ENCODE data around the gene KATNAL1. TPM values are rescaled to one million over a fixed set of nuclear protein-coding genes. Genes with fewer than 3 reads are reported as not detected.

The KATNAL1 gene
- total RNA-seq, 1 experiment from 2014 or later, result 11.2 TPM

GRCh38 chr13:30290812-30291436 lies 16.4 kb downstream of the KATNAL1 start:
- no peak overlapping the region for H4K5ac ChIP-seq (ENCODE audit: insufficient read length, low read depth, low read length)
- H3K27ac ChIP-seq (ENCODE audit: insufficient read length, low read depth, low read length), result no peak overlapping the region
- peaks cover 10 to 19% (median 11%) of the 10 kb centered on the region in 3 experiments for H3K36me3 Mint-ChIP-seq (ENCODE audit: insufficient read depth in 1 of 3, low read depth in 3 of 3)
- H3K27ac Mint-ChIP-seq, result no peak overlapping the region
- no peak overlapping the region for H2BK15ac ChIP-seq (ENCODE audit: low read depth, low read length)
- no peak for TF ChIP-seq CTCF (conservative IDR thresholded peaks at IDR 0.05)
- peaks cover 6% of the 10 kb centered on the region; the same call in 1 of the 2 replicates for H3K4me1 ChIP-seq (ENCODE audit: insufficient read depth, low read length)
- H3K9ac ChIP-seq (ENCODE audit: extremely low read depth, insufficient read length, low read length), result no peak overlapping the region
- H3K9me3 Mint-ChIP-seq, result peaks cover 12 to 14% of the 10 kb centered on the region in 2 experiments
- H4K8ac ChIP-seq (replicated peaks; ENCODE audit: insufficient read length, low read depth, low read length), result no peak overlapping the region
- no peak overlapping the region for H2BK120ac ChIP-seq (ENCODE audit: low read depth, low read length, poor library complexity, severe bottlenecking)
- no peak overlapping the region for H2BK12ac ChIP-seq (ENCODE audit: insufficient read length, low read depth, low read length)
- H2BK20ac ChIP-seq (ENCODE audit: low read depth, low read length, poor library complexity, severe bottlenecking), result no peak overlapping the region
- no peaks in the 10 kb centered on the region for H3K9me3 ChIP-seq (ENCODE audit: control insufficient read depth, low read depth, low read length)
- no peak overlapping the region for H3K4me2 ChIP-seq (ENCODE audit: insufficient read depth, insufficient read length, low read length)
- H3K14ac ChIP-seq (ENCODE audit: insufficient read depth, low read length), result no peak overlapping the region
- no peak overlapping the region for H3K23ac ChIP-seq (ENCODE audit: insufficient read length, low read depth, low read length)
- no peaks in the 10 kb centered on the region for H3K23me2 ChIP-seq (ENCODE audit: insufficient read length, low read depth, low read length, poor library complexity, severe bottlenecking)
- H2BK5ac ChIP-seq (ENCODE audit: insufficient read length, low read length), result no peak overlapping the region
- no peak overlapping the region for H2AFZ ChIP-seq (ENCODE audit: low read length)
- H3K79me1 ChIP-seq (ENCODE audit: insufficient read depth, low read depth, low read length, poor library complexity, severe bottlenecking), result no peaks in the 10 kb centered on the region
- no peak overlapping the region for H2AK5ac ChIP-seq (ENCODE audit: insufficient read length, low read length)
- no peak overlapping the region for H3T11ph ChIP-seq (ENCODE audit: low read length)
- no peak overlapping the region for H3K4me3 Mint-ChIP-seq
- H3K4me1 Mint-ChIP-seq, result peaks cover 36 to 38% of the 10 kb centered on the region in 2 experiments
- H3K27me3 ChIP-seq (ENCODE audit: insufficient read depth, low read length), result no peaks in the 10 kb centered on the region
- H4K20me1 ChIP-seq (ENCODE audit: control insufficient read depth, insufficient read depth, insufficient read length), result no peaks in the 10 kb centered on the region
- H3K79me2 ChIP-seq (ENCODE audit: insufficient read depth, low read length), result peaks cover under 1% of the 10 kb centered on the region; the same call in 1 of the 2 replicates
- no peak overlapping the region for H4K91ac ChIP-seq (ENCODE audit: insufficient read length, low read depth, low read length)
- no CpG with 5 or more reads among the region's 4 CpGs for WGBS (ENCODE audit: extremely low coverage, insufficient read length, low lambda C conversion rate)
- H3K4ac ChIP-seq (ENCODE audit: low read depth, low read length), result no peak overlapping the region
- no peak overlapping the region for H3K18ac ChIP-seq (ENCODE audit: insufficient read length, low read depth, low read length)
- no peaks in the 10 kb centered on the region; the same call in 1 of the 2 replicates for H3K27me3 Mint-ChIP-seq (ENCODE audit: low read depth)
- no peak for DNase-seq
- no peak overlapping the region for H3K56ac ChIP-seq (ENCODE audit: insufficient read length, low read depth, low read length)
